BLaER1 (cell line): ENCODE results near the gene SH3TC2.

Experiments
- H3K27ac ChIP-seq: shearing (Covaris generic); formaldehyde crosslinking; 2 replicates; pipeline ENCODE4 v1.8.1; 2022
- H3K27me3 ChIP-seq: shearing (Covaris generic); formaldehyde crosslinking; 2 replicates; pipeline ENCODE4 v1.8.1; 2022
- H3K36me3 ChIP-seq: shearing (Covaris generic); formaldehyde crosslinking; 2 replicates; pipeline ENCODE4 v1.8.1; 2022
- H3K4me1 ChIP-seq: shearing (Covaris generic); formaldehyde crosslinking; 2 replicates; pipeline ENCODE4 v1.8.1; 2022
- H3K4me2 ChIP-seq: shearing (Covaris generic); formaldehyde crosslinking; 2 replicates; pipeline ENCODE4 v1.8.1; 2022
- H3K4me3 ChIP-seq: shearing (Covaris generic); formaldehyde crosslinking; 2 replicates; pipeline ENCODE4 v1.8.1; 2022
- H3K9ac ChIP-seq: shearing (Covaris generic); formaldehyde crosslinking; 2 replicates; pipeline ENCODE4 v1.8.1; 2022
- H3K9me3 ChIP-seq: shearing (Covaris generic); formaldehyde crosslinking; 2 replicates; pipeline ENCODE4 v1.8.1; 2022
- H4K20me1 ChIP-seq: shearing (Covaris generic); formaldehyde crosslinking; 2 replicates; pipeline ENCODE4 v1.8.1; 2022
- Cebpa-rat ChIP-seq: shearing (Covaris generic); IDR thresholded peaks from 2 replicates; pipeline ENCODE4 v1.8.1; 2022

Gene SH3TC2

GRCh38 chr5:148993283-148993936 is 69.5 kb downstream of the SH3TC2 start:
- TF ChIP-seq Cebpa-rat, result no peak
- H3K27ac ChIP-seq, result no peak overlapping the region
- no peak overlapping the region for H3K9ac ChIP-seq
- H3K4me1 ChIP-seq, result no peaks in the 10 kb centered on the region
- no peaks in the 10 kb centered on the region for H3K27me3 ChIP-seq
- H3K4me3 ChIP-seq, result no peak overlapping the region
- H3K36me3 ChIP-seq, result no peaks in the 10 kb centered on the region
- H3K4me2 ChIP-seq, result no peak overlapping the region
- no peaks in the 10 kb centered on the region for H3K9me3 ChIP-seq
- no peaks in the 10 kb centered on the region for H4K20me1 ChIP-seq

GRCh38 chr5:148992265-148992664 is 70.6 kb downstream of the SH3TC2 start:
- Histone ChIP-seq H3K4me2 (no peak overlapping the region), H3K36me3 (no peaks in the 10 kb centered on the region), H3K4me1 (no peaks in the 10 kb centered on the region), H3K27me3 (no peaks in the 10 kb centered on the region), H3K9me3 (no peaks in the 10 kb centered on the region), H3K9ac (no peak overlapping the region), H3K4me3 (no peak overlapping the region), H4K20me1 (no peaks in the 10 kb centered on the region), H3K27ac (no peak overlapping the region)
- no peak for TF ChIP-seq Cebpa-rat

- TF ChIP-seq Cebpa-rat, result no peak
- Histone ChIP-seq H3K4me3 (no peak overlapping the region), H3K9ac (no peak overlapping the region), H3K36me3 (no peaks in the 10 kb centered on the region), H3K4me1 (no peaks in the 10 kb centered on the region), H3K9me3 (no peaks in the 10 kb centered on the region), H4K20me1 (no peaks in the 10 kb centered on the region), H3K27ac (no peak overlapping the region), H3K4me2 (no peak overlapping the region), H3K27me3 (no peaks in the 10 kb centered on the region)
Observed at GRCh38 chr5:148991566-148991965, 71.3 kb downstream of the SH3TC2 start.

GRCh38 chr5:148990817-148991216 is 72.0 kb downstream of the SH3TC2 start:
- Histone ChIP-seq H3K27ac (no peak overlapping the region), H3K9me3 (no peaks in the 10 kb centered on the region), H3K4me3 (no peak overlapping the region), H3K9ac (no peak overlapping the region), H3K4me1 (no peaks in the 10 kb centered on the region), H4K20me1 (no peaks in the 10 kb centered on the region), H3K36me3 (no peaks in the 10 kb centered on the region), H3K4me2 (no peak overlapping the region), H3K27me3 (no peaks in the 10 kb centered on the region)
- no peak for TF ChIP-seq Cebpa-rat

- H3K27me3 ChIP-seq, result no peaks in the 10 kb centered on the region
- no peak overlapping the region for H3K4me3 ChIP-seq
- no peak for TF ChIP-seq Cebpa-rat
- H3K27ac ChIP-seq, result no peak overlapping the region
- H4K20me1 ChIP-seq, result no peaks in the 10 kb centered on the region
- no peaks in the 10 kb centered on the region for H3K9me3 ChIP-seq
- no peak overlapping the region for H3K9ac ChIP-seq
- no peak overlapping the region for H3K4me2 ChIP-seq
- no peaks in the 10 kb centered on the region for H3K36me3 ChIP-seq
- no peaks in the 10 kb centered on the region for H3K4me1 ChIP-seq
Observed at GRCh38 chr5:148989567-148989966, 73.3 kb downstream of the SH3TC2 start.

GRCh38 chr5:148988328-148988727 is 74.5 kb downstream of the SH3TC2 start:
- TF ChIP-seq Cebpa-rat, result no peak
- H4K20me1 ChIP-seq, result no peaks in the 10 kb centered on the region
- H3K4me3 ChIP-seq, result no peak overlapping the region
- no peak overlapping the region for H3K9ac ChIP-seq
- no peaks in the 10 kb centered on the region for H3K27me3 ChIP-seq
- no peaks in the 10 kb centered on the region for H3K4me1 ChIP-seq
- H3K36me3 ChIP-seq, result no peaks in the 10 kb centered on the region
- no peak overlapping the region for H3K4me2 ChIP-seq
- H3K27ac ChIP-seq, result no peak overlapping the region
- no peaks in the 10 kb centered on the region for H3K9me3 ChIP-seq

GRCh38 chr5:148986636-148987035 is 76.2 kb downstream of the SH3TC2 start:
- no peak overlapping the region for H3K27ac ChIP-seq
- no peak overlapping the region for H3K9ac ChIP-seq
- H3K36me3 ChIP-seq, result no peaks in the 10 kb centered on the region
- TF ChIP-seq Cebpa-rat, result no peak
- H4K20me1 ChIP-seq, result no peaks in the 10 kb centered on the region
- H3K4me1 ChIP-seq, result no peaks in the 10 kb centered on the region
- no peaks in the 10 kb centered on the region for H3K9me3 ChIP-seq
- H3K27me3 ChIP-seq, result no peaks in the 10 kb centered on the region; the same call in 1 of the 2 replicates
- H3K4me2 ChIP-seq, result no peak overlapping the region
- no peak overlapping the region for H3K4me3 ChIP-seq

- Histone ChIP-seq H3K9ac (no peak overlapping the region), H3K9me3 (no peaks in the 10 kb centered on the region), H3K4me2 (no peak overlapping the region), H3K4me1 (no peaks in the 10 kb centered on the region), H4K20me1 (no peaks in the 10 kb centered on the region), H3K27ac (no peak overlapping the region), H3K4me3 (no peak overlapping the region), H3K27me3 (no peaks in the 10 kb centered on the region; the same call in 1 of the 2 replicates), H3K36me3 (no peaks in the 10 kb centered on the region)
- TF ChIP-seq Cebpa-rat, result no peak
Observed at GRCh38 chr5:148984345-148984744, 78.5 kb downstream of the SH3TC2 start.

- Histone ChIP-seq H4K20me1 (no peaks in the 10 kb centered on the region), H3K9ac (no peak overlapping the region), H3K9me3 (no peaks in the 10 kb centered on the region), H3K4me1 (no peaks in the 10 kb centered on the region), H3K27me3 (no peaks in the 10 kb centered on the region; the same call in 1 of the 2 replicates), H3K4me3 (no peak overlapping the region), H3K36me3 (no peaks in the 10 kb centered on the region), H3K27ac (no peak overlapping the region), H3K4me2 (no peak overlapping the region)
- no peak for TF ChIP-seq Cebpa-rat
Observed at GRCh38 chr5:148981353-148981752, 81.5 kb downstream of the SH3TC2 start.

- Histone ChIP-seq H3K36me3 (no peaks in the 10 kb centered on the region), H3K4me3 (no peak overlapping the region), H3K27ac (no peak overlapping the region), H3K4me1 (no peaks in the 10 kb centered on the region), H3K27me3 (no peaks in the 10 kb centered on the region; the same call in 1 of the 2 replicates), H4K20me1 (no peaks in the 10 kb centered on the region), H3K9ac (no peak overlapping the region), H3K4me2 (no peak overlapping the region), H3K9me3 (no peaks in the 10 kb centered on the region)
- no peak for TF ChIP-seq Cebpa-rat
Observed at GRCh38 chr5:148980731-148981130, 82.1 kb downstream of the SH3TC2 start.
